ENCODE results near the gene POFUT1. TPM values are rescaled to one million over a fixed set of nuclear protein-coding genes. Genes with fewer than 3 reads are reported as not detected.
"Not testable (repeated sequence)": the region's sequence is repeated elsewhere in the genome, so short reads cannot be mapped to it uniquely, and the experiment has no call there.

POFUT1 gene
- total RNA-seq, 2 experiments from 2014 or later = 26.5 to 27.1 TPM

- Mint-ChIP-seq H3K4me1 (peaks cover 19% of the 10 kb centered on the region), H3K4me3 (no peak overlapping the region), H3K36me3 (ENCODE audit: low read depth) (peaks cover 29% of the 10 kb centered on the region), H3K9me3 (no peaks in the 10 kb centered on the region), H3K27me3 (no peaks in the 10 kb centered on the region), H3K27ac (no peak overlapping the region)
- DNase-seq = no peak
- POLR2A ChIA-PET = no interaction called here
- CTCF ChIA-PET = interaction anchor here (1.7 kb wide), 1 partner anchor 13 kb away, joined by 6 read pairs; no protein-coding TSS in a partner anchor
Measured at GRCh38 chr20:32192698-32193097, 15.0 kb upstream of the POFUT1 start.

DNA sequence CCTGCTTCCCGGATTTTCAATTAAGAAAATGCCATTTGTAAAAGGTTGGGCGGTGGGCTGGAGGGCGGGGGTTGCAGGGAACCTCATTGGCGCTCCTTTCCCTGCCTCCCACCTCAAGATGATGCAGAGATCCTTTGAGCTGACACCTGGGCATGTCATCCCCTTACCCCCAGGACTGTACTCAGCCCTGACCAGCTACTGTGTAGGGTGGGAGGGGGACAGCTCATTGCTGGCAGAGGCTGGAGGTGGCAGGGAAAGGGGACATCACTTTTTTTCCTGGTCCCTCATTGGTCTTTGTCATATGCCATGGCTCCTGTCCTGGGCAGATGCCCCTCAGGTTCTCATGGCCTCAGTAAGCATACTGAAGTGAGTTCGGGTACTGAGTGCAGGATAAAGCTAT lies 14.3 kb upstream of the POFUT1 start:
- H3K27ac Mint-ChIP-seq, H3K27me3 Mint-ChIP-seq, H3K9me3 Mint-ChIP-seq, POLR2A ChIA-PET, H3K4me3 Mint-ChIP-seq, DNase-seq: not testable (repeated sequence)
- Mint-ChIP-seq H3K36me3 (ENCODE audit: low read depth) (peaks cover 33% of the 10 kb centered on the region), H3K4me1 (peaks cover 21% of the 10 kb centered on the region)
- CTCF ChIA-PET = interaction anchor here (0.6 to 1.7 kb wide), 2 partner anchors 13 to 41 kb away, joined by 6 read pairs; no protein-coding TSS in a partner anchor

GRCh38 chr20:32193996-32194395 lies 13.7 kb upstream of the POFUT1 start:
- DNase-seq = no peak
- Mint-ChIP-seq H3K27ac (no peak overlapping the region), H3K9me3 (no peaks in the 10 kb centered on the region), H3K27me3 (no peaks in the 10 kb centered on the region), H3K4me1 (peaks cover 24% of the 10 kb centered on the region), H3K36me3 (ENCODE audit: low read depth) (peaks cover 40% of the 10 kb centered on the region), H3K4me3 (no peak overlapping the region)
- ChIA-PET CTCF (no interaction called here), POLR2A (no interaction called here)

DNA sequence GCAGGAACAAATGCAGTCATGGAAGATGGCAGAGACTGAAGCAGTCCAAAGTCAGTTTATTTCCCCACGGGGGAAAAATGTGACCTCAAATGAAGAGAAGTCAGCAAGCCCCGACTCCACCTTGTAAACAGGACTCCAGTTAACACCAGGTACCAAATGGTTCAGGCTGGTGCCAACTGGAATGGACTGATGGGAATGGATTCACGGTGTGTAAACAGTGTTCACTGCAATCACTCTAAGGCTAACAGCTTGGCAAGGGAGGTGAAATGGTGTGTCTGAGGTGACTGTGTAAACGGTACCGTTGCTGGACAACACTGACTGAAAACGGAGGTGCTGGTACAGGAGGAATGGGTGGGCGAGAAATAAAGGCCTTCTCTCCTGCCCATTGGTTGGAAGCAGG lies 12.1 kb upstream of the POFUT1 start:
- no peak for DNase-seq
- H3K27ac Mint-ChIP-seq = no peak overlapping the region
- H3K4me1 Mint-ChIP-seq = peaks cover 21% of the 10 kb centered on the region
- peaks cover 52% of the 10 kb centered on the region for H3K36me3 Mint-ChIP-seq (ENCODE audit: low read depth)
- no peaks in the 10 kb centered on the region for H3K9me3 Mint-ChIP-seq
- POLR2A ChIA-PET = no interaction called here
- no peak overlapping the region for H3K4me3 Mint-ChIP-seq
- CTCF ChIA-PET = interaction anchor here (1.6 kb wide), 1 partner anchor 9 kb away, joined by 3 read pairs; no protein-coding TSS in a partner anchor
- no peaks in the 10 kb centered on the region for H3K27me3 Mint-ChIP-seq

DNA sequence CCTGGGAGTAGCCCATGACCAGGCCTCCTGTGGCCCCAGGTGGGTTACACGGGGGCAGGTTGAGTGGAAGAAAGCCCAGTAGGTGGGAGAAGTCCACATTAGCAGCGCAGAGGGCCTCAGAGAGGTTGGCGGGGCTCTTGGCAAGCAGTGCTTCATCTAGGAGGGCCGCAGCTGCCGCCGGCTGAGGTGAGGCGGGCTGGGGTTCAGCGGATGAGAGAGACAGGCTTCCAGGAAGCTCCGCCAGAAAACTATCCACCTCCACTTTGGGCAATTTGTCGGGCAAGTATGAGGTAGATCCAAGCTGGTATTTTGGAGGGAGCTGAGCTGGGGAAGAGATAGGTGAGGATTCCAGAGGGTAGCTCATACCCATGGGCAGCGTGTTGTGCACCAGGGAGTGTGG lies 11.1 kb upstream of the POFUT1 start:
- H3K4me3 Mint-ChIP-seq, H3K9me3 Mint-ChIP-seq, DNase-seq, POLR2A ChIA-PET, H3K27me3 Mint-ChIP-seq, H3K27ac Mint-ChIP-seq: not testable (repeated sequence)
- Mint-ChIP-seq H3K4me1 (peaks cover 18% of the 10 kb centered on the region), H3K36me3 (ENCODE audit: low read depth) (peaks cover 59% of the 10 kb centered on the region)
- CTCF ChIA-PET = interaction anchor here (0.6 to 1.1 kb wide), 2 partner anchors 157 to 161 kb away, joined by 3 to 5 read pairs; partner anchors contain the start of gene ASXL1

DNA sequence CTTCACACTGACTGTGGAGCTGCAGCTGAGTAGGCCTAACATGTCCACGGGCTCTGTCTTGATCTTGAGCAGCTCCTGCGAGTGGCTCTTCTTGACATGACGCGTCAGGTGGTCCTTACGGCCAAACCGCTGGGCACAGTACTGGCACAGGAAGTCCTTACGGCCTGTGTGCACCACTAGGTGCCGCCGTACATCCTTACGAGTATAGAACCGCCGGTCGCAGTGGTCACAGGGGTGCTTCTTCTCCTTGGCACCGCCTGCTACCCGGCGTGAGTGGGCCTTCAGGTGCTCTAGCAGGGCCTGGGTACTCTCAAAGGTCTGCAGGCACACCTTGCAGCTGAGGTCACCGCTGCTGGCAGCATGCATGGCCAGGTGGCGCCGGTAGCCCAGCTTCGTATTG lies 10.5 kb upstream of the POFUT1 start:
- peaks cover 63% of the 10 kb centered on the region for H3K36me3 Mint-ChIP-seq (ENCODE audit: low read depth)
- H3K9me3 Mint-ChIP-seq, POLR2A ChIA-PET, H3K27me3 Mint-ChIP-seq, H3K27ac Mint-ChIP-seq, DNase-seq, H3K4me3 Mint-ChIP-seq: not testable (repeated sequence)
- CTCF ChIA-PET = interaction anchor here (1.1 kb wide), 1 partner anchor 161 kb away, joined by 3 read pairs; the partner anchor contains the start of gene ASXL1
- H3K4me1 Mint-ChIP-seq = peaks cover 22% of the 10 kb centered on the region

GRCh38 chr20:32199006-32199405 lies 8.7 kb upstream of the POFUT1 start:
- H3K27me3 Mint-ChIP-seq = no peaks in the 10 kb centered on the region
- H3K4me3 Mint-ChIP-seq = no peak overlapping the region
- no peaks in the 10 kb centered on the region for H3K9me3 Mint-ChIP-seq
- POLR2A ChIA-PET = no interaction called here
- H3K4me1 Mint-ChIP-seq = peaks cover 39% of the 10 kb centered on the region
- H3K36me3 Mint-ChIP-seq (ENCODE audit: low read depth) = peaks cover 71% of the 10 kb centered on the region
- CTCF ChIA-PET = interaction anchor here (1.3 kb wide), 1 partner anchor 54 kb away, joined by 3 read pairs; no protein-coding TSS in a partner anchor
- H3K27ac Mint-ChIP-seq = no peak overlapping the region
- DNase-seq = no peak

DNA sequence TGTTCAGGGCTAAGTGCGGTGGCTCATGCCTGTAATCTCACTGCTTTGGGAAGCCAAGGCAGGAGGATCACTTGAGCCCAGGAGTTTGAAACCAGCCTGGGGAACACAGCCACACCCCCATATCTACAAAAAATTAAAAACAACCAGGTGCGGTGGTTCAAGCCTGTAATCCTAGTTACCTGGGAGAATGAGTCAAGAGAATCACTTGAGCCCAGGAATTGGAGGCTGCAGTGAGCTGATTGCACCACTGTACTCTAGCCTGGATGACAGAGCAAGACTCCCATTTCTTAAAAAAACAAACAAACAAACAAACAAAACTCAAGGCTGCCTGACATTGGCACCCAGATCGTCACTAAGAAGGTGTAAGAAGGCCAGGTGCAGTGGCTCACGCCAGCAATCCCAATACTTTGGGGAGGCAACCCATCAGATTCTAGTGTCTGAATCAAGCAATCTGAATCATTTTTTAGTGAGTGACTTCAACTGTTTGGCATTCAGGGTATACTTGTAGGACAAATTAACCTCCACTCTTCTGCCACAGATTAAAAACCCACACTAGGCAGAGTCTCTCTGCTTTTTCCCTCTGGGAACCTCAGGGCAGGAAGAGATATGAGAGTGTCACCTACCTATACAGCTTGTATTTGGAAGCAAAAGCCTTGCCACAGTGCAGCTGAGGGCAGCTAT lies 6.2 kb upstream of the POFUT1 start:
- POLR2A ChIA-PET = no interaction called here
- CTCF ChIA-PET = no interaction called here
- no peaks in the 10 kb centered on the region for H3K9me3 Mint-ChIP-seq
- peaks cover 58% of the 10 kb centered on the region for H3K36me3 Mint-ChIP-seq (ENCODE audit: low read depth)
- no peaks in the 10 kb centered on the region for H3K27me3 Mint-ChIP-seq
- H3K27ac Mint-ChIP-seq = no peak overlapping the region
- no peak for DNase-seq
- H3K4me1 Mint-ChIP-seq = peaks cover 63% of the 10 kb centered on the region
- H3K4me3 Mint-ChIP-seq = no peak overlapping the region

GRCh38 chr20:32201977-32202363 lies 5.7 kb upstream of the POFUT1 start:
- peaks cover 68% of the 10 kb centered on the region for H3K4me1 Mint-ChIP-seq
- H3K36me3 Mint-ChIP-seq (ENCODE audit: low read depth) = peaks cover 57% of the 10 kb centered on the region
- no peak overlapping the region for H3K4me3 Mint-ChIP-seq

DNA sequence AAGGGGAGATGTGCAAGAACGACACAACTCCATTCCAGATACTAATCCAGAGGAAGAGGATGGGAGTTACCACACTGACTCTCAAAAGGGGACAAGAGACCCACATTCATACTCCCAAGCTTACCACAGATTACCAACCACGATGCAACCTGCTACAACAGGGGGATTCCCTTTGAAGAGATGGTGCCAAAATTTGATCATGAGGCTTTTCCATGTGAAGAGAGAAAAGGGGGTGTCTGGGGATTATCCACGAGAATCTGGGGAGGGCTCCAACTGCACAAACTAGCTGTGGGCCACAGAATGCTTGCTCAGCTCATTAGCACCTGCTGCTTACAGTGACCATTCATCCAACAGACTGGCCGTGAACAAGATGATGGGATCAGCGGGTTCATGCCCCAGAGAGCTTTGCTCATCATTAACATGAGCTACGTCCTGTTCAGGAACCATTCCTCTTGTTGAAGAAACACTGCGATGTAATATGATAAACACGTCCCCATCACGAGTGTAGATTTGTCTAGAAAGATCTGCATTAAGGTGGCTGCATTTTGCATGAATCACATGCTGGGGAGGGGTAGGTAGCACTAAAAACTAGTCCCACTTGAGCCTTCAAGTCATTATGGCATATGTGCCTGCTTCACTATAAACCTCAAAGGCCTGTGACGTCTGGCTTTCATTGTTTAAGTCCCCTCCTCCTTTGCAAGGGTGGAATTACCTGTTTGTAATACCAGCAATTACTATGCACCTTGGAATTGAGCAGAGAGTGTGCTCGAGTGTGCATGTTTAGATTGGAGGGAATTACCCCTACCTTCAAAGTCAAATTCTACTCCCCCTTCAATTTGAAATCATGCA lies 4.1 kb upstream of the POFUT1 start:
- Mint-ChIP-seq H3K36me3 (ENCODE audit: low read depth) (peaks cover 43% of the 10 kb centered on the region), H3K27ac (peak overlapping the region; percentile 72), H3K9me3 (no peaks in the 10 kb centered on the region), H3K4me1 (peaks cover 69% of the 10 kb centered on the region), H3K27me3 (no peaks in the 10 kb centered on the region), H3K4me3 (peak overlapping the region; percentile 32)
- no peak for DNase-seq
- ChIA-PET POLR2A (interaction anchor here (0.6 kb wide), 1 partner anchor 45 kb away, joined by 3 read pairs; no protein-coding TSS in a partner anchor), CTCF (interaction anchor here (1.2 kb wide), 2 partner anchors 8 to 94 kb away, joined by 3 read pairs; partner anchors contain the start of gene TM9SF4)

More at GRCh38 chr20:32201977-32202363, 5.7 kb upstream of the POFUT1 start:
- CTCF ChIA-PET = no interaction called here
- no peaks in the 10 kb centered on the region for H3K27me3 Mint-ChIP-seq
- H3K27ac Mint-ChIP-seq = no peak overlapping the region
- no peaks in the 10 kb centered on the region for H3K9me3 Mint-ChIP-seq
- POLR2A ChIA-PET = no interaction called here
- no peak for DNase-seq

DNA sequence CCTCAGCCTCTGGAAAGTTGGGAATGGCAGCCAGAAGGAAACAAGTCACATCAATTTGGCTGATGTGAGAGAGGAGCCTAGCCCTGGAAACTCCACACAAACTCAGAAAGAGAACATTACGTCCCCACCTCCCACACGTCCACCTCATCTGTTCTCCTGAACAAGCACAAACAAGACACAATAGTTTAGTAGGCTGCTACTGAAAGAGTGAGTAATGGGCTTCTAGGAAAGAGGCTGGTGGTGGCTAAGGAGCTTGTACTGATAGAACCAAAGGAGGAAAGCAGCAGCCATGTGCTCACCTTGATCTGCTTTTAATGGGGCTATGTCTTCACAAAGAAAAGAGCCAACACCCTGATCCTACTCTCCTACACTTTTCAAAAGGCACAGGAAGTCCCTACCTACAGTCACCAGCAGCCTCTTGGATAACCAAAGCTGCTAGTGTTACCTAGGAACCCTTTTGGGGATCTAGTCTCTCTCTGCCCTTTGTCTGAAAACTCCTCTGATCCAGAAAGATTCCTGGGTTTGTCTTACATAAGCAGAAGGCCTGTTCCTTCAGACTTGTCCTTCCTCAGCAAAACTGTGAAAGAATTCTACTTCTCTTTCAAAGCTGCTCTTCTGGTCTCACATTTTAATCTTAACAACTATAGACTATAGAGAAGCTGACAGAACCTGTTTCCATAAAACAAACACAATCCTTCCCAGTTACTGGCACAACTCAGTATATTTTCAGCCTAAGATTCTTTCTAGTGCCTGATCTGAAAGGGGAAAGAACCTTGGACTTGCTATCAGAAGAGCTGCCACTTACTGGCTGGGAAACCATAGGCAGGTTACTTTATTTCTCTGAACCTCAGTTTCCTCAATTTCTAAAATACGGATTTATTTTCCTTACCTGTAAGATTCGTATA lies 3.2 kb upstream of the POFUT1 start:
- Mint-ChIP-seq H3K27me3 (no peaks in the 10 kb centered on the region), H3K36me3 (ENCODE audit: low read depth) (peaks cover 35% of the 10 kb centered on the region), H3K4me1 (peaks cover 70% of the 10 kb centered on the region), H3K27ac (peak overlapping the region; percentile 71), H3K9me3 (no peaks in the 10 kb centered on the region), H3K4me3 (peak overlapping the region; percentile 92)
- ChIA-PET CTCF (interaction anchor here (0.8 to 1.2 kb wide), 2 partner anchors 9 to 574 kb away, joined by 3 read pairs; no protein-coding TSS in a partner anchor), POLR2A (interaction anchor here (0.6 kb wide), 1 partner anchor 44 kb away, joined by 3 read pairs; no protein-coding TSS in a partner anchor)
- no peak for DNase-seq

GRCh38 chr20:32205110-32205842 lies 2.4 kb upstream of the POFUT1 start:
- DNase-seq = no peak
- Mint-ChIP-seq H3K36me3 (ENCODE audit: low read depth) (peaks cover 30% of the 10 kb centered on the region), H3K27ac (peak overlapping the region; percentile 88), H3K9me3 (no peaks in the 10 kb centered on the region), H3K4me3 (peak overlapping the region; percentile 92), H3K4me1 (peaks cover 75% of the 10 kb centered on the region), H3K27me3 (no peaks in the 10 kb centered on the region)
- CTCF ChIA-PET = interaction anchor here (0.8 to 1.2 kb wide), 3 partner anchors 9 to 573 kb away, joined by 3 read pairs; no protein-coding TSS in a partner anchor
- POLR2A ChIA-PET = no interaction called here
